ENCODE results near the gene MBNL1. TPM values are rescaled to one million over a fixed set of nuclear protein-coding genes. Genes with fewer than 3 reads are reported as not detected.
"Not testable (repeated sequence)": the region's sequence is repeated elsewhere in the genome, so short reads cannot be mapped to it uniquely, and the experiment has no call there.

MBNL1 gene
- total RNA-seq, 1 experiment from 2014 or later: 139 TPM

GRCh38 chr3:152396867-152397266 is 128.1 kb downstream of the MBNL1 start:
- Mint-ChIP-seq H3K4me3 (ENCODE audit: unreplicated experiment) (no peak overlapping the region), H3K9me3 (ENCODE audit: unreplicated experiment) (no peaks in the 10 kb centered on the region), H3K27ac (ENCODE audit: low read depth, unreplicated experiment) (peak overlapping the region; percentile 86), H3K4me1 (ENCODE audit: insufficient read depth, unreplicated experiment) (peaks cover 27% of the 10 kb centered on the region), H3K27me3 (ENCODE audit: insufficient read depth, unreplicated experiment) (no peaks in the 10 kb centered on the region), H3K36me3 (ENCODE audit: insufficient read depth, unreplicated experiment) (peaks cover 7% of the 10 kb centered on the region)
- intact Hi-C loops (cut with micrococcal nuclease): no loop called here
- CTCF ChIA-PET: interaction anchor here (1.0 kb wide), 1 partner anchor 324 kb away, joined by 4 read pairs; no protein-coding TSS in a partner anchor
- no peak for TF ChIP-seq CTCF (IDR thresholded peaks at IDR 0.05; ENCODE audit: unreplicated experiment)
- POLR2A ChIA-PET: interaction anchor here (0.9 to 1.8 kb wide), 7 partner anchors 9 to 128 kb away, joined by 3 to 9 read pairs (median 4); partner anchors contain the start of gene MBNL1
- BruUV-seq (replicated peaks): no TSS peak
- peak; percentile 32 for DNase-seq (ENCODE audit: unreplicated experiment)

GRCh38 chr3:152397348-152397747 is 128.6 kb downstream of the MBNL1 start:
- peaks cover 29% of the 10 kb centered on the region for H3K4me1 Mint-ChIP-seq (ENCODE audit: insufficient read depth, unreplicated experiment)
- H3K9me3 Mint-ChIP-seq (ENCODE audit: unreplicated experiment); H3K4me3 Mint-ChIP-seq (ENCODE audit: unreplicated experiment); DNase-seq (ENCODE audit: unreplicated experiment); CTCF ChIA-PET; intact Hi-C loops (cut with micrococcal nuclease); H3K36me3 Mint-ChIP-seq (ENCODE audit: insufficient read depth, unreplicated experiment); H3K27me3 Mint-ChIP-seq (ENCODE audit: insufficient read depth, unreplicated experiment); BruUV-seq (replicated peaks): not testable (repeated sequence)
- POLR2A ChIA-PET: interaction anchor here (0.7 to 1.8 kb wide), 6 partner anchors 10 to 129 kb away, joined by 3 to 7 read pairs (median 4); partner anchors contain the start of gene MBNL1
- H3K27ac Mint-ChIP-seq (ENCODE audit: low read depth, unreplicated experiment): peak overlapping the region; percentile 86

- no peaks in the 10 kb centered on the region for H3K9me3 Mint-ChIP-seq (ENCODE audit: unreplicated experiment)
- no peak for TF ChIP-seq CTCF (IDR thresholded peaks at IDR 0.05; ENCODE audit: unreplicated experiment)
- intact Hi-C loops (cut with micrococcal nuclease): loop anchor here (1.0 kb wide), 1 partner anchor 88 kb away; no protein-coding TSS in a partner anchor
- CTCF ChIA-PET: interaction anchor here (0.8 to 1.0 kb wide), 3 partner anchors 44 to 112 kb away, joined by 3 to 5 read pairs (median 5); no protein-coding TSS in a partner anchor
- DNase-seq (ENCODE audit: unreplicated experiment): no peak
- no peak overlapping the region for H3K4me3 Mint-ChIP-seq (ENCODE audit: unreplicated experiment)
- POLR2A ChIA-PET: interaction anchor here (0.8 to 3.3 kb wide), 8 partner anchors 8 to 129 kb away, joined by 3 to 14 read pairs (median 5); partner anchors contain the start of gene MBNL1
- H3K27ac Mint-ChIP-seq (ENCODE audit: low read depth, unreplicated experiment): no peak overlapping the region
- H3K27me3 Mint-ChIP-seq (ENCODE audit: insufficient read depth, unreplicated experiment): no peaks in the 10 kb centered on the region
- BruUV-seq (replicated peaks): no TSS peak
- peaks cover 41% of the 10 kb centered on the region for H3K4me1 Mint-ChIP-seq (ENCODE audit: insufficient read depth, unreplicated experiment)
- H3K36me3 Mint-ChIP-seq (ENCODE audit: insufficient read depth, unreplicated experiment): peaks cover 7% of the 10 kb centered on the region
These were observed 129.8 kb downstream of the MBNL1 start for GRCh38 chr3:152398495-152398894.

- H3K4me1 Mint-ChIP-seq (ENCODE audit: insufficient read depth, unreplicated experiment): peaks cover 48% of the 10 kb centered on the region
- POLR2A ChIA-PET: interaction anchor here (0.6 to 3.3 kb wide), 13 partner anchors 9 to 130 kb away, joined by 3 to 14 read pairs (median 4); partner anchors contain the start of gene MBNL1
- intact Hi-C loops (cut with micrococcal nuclease): no loop called here
- TF ChIP-seq CTCF (IDR thresholded peaks at IDR 0.05; ENCODE audit: unreplicated experiment): no peak
- no TSS peak for BruUV-seq (replicated peaks)
- no peaks in the 10 kb centered on the region for H3K27me3 Mint-ChIP-seq (ENCODE audit: insufficient read depth, unreplicated experiment)
- peak; percentile 86 for DNase-seq (ENCODE audit: unreplicated experiment)
- CTCF ChIA-PET: interaction anchor here (0.6 to 1.2 kb wide), 9 partner anchors 9 to 1974 kb away, joined by 3 to 5 read pairs (median 3); no protein-coding TSS in a partner anchor
- no peak overlapping the region for H3K4me3 Mint-ChIP-seq (ENCODE audit: unreplicated experiment)
- no peak overlapping the region for H3K27ac Mint-ChIP-seq (ENCODE audit: low read depth, unreplicated experiment)
- no peaks in the 10 kb centered on the region for H3K9me3 Mint-ChIP-seq (ENCODE audit: unreplicated experiment)
- peaks cover 7% of the 10 kb centered on the region for H3K36me3 Mint-ChIP-seq (ENCODE audit: insufficient read depth, unreplicated experiment)
These were observed 130.6 kb downstream of the MBNL1 start for GRCh38 chr3:152399374-152399773.

All from MCF 10A (cell line).